ENCODE results near the gene ARF6.
A peak's percentile ranks its signal among the peaks of the same experiment; 100 is the strongest.

GRCh38 chr14:49852301-49853157 lies 40.4 kb upstream of the ARF6 start, which contains the start of gene NEMF:
- TF ChIP-seq REST (IDR thresholded peaks at IDR 0.05) (peak; percentile 19), CTCF (IDR thresholded peaks at IDR 0.05; ENCODE audit: low read depth, low read length, missing input control) (peak; percentile 56), EGR1 (IDR thresholded peaks at IDR 0.05; ENCODE audit: low read depth in 2 of 2) (peak in 1 of 2 donors; percentile 39), YY1 (IDR thresholded peaks at IDR 0.05) (peak; percentile 92), MAX (IDR thresholded peaks at IDR 0.05) (no peak), JUND (IDR thresholded peaks at IDR 0.05) (peak in 1 of 2 donors; percentile 24), ATF3 (IDR thresholded peaks at IDR 0.05) (peak; percentile 8), TAF1 (conservative IDR thresholded peaks at IDR 0.05) (peak; percentile 72), ZBTB33 (IDR thresholded peaks at IDR 0.05) (peak; percentile 83), RXRA (IDR thresholded peaks at IDR 0.05) (no peak), RAD21 (IDR thresholded peaks at IDR 0.05) (peak; percentile 62 to 65), GABPA (IDR thresholded peaks at IDR 0.05 in 1 of 2, conservative IDR thresholded peaks at IDR 0.05 in 1 of 2) (peak in 1 of 2 donors; percentile 74)

Data from liver (tissue), 3 donors.